ENCODE results near the gene TP53BP2.

TP53BP2 gene

GRCh38 chr1:223864084-223864483 is 18.3 kb upstream of the TP53BP2 start:
- TF ChIP-seq, protein P1, sequence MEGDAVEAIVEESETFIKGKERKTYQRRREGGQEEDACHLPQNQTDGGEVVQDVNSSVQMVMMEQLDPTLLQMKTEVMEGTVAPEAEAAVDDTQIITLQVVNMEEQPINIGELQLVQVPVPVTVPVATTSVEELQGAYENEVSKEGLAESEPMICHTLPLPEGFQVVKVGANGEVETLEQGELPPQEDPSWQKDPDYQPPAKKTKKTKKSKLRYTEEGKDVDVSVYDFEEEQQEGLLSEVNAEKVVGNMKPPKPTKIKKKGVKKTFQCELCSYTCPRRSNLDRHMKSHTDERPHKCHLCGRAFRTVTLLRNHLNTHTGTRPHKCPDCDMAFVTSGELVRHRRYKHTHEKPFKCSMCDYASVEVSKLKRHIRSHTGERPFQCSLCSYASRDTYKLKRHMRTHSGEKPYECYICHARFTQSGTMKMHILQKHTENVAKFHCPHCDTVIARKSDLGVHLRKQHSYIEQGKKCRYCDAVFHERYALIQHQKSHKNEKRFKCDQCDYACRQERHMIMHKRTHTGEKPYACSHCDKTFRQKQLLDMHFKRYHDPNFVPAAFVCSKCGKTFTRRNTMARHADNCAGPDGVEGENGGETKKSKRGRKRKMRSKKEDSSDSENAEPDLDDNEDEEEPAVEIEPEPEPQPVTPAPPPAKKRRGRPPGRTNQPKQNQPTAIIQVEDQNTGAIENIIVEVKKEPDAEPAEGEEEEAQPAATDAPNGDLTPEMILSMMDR (IDR thresholded peaks at IDR 0.05; ENCODE audit: control extremely low read depth, extremely low read depth, low read depth, missing control alignments): no peak
- ChIA-PET POLR2A (interaction anchor here (0.7 kb wide), 1 partner anchor 599 kb away, joined by 4 read pairs; no protein-coding TSS in a partner anchor), CTCF (no interaction called here)
- DNase-seq (ENCODE audit: extremely low spot score): no peak

GRCh38 chr1:223861904-223862303 is 16.2 kb upstream of the TP53BP2 start:
- POLR2A ChIA-PET: no interaction called here

DNA sequence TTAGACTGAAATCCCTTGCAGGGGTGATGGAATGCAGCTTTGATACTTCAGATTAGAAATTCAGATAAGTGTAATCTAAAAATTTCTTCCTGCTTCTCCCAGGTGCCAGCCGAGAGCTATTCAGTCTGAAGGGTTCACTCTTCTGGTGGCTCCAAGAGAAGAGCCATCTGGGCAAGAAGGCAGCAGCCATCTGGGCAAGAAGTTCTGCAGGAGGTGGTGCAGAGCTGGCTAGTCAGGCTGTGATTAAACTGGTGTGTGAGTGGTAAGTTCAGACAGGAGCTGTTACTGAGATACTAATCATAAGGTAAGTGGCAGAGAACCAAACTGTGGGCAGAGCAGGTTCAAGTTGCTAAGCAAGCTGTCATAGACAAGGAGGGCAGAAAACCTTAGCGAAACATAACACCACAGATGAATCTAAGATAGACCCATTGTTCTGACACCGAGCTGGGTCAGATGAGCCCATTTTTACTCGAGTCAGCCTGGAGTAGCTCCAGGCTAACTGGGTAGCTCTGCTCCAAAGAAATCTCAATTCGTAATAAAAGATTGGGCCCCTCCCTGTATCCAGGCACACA is 14.4 kb upstream of the TP53BP2 start:
- ChIA-PET CTCF (interaction anchor here (0.8 to 2.8 kb wide), 3 partner anchors 14 to 190 kb away, joined by 3 to 14 read pairs (median 4); partner anchors contain the start of gene TP53BP2), POLR2A (no interaction called here)
- TF ChIP-seq, protein P1 (IDR thresholded peaks at IDR 0.05; ENCODE audit: control extremely low read depth, extremely low read depth, low read depth, missing control alignments): no peak
- no peak for DNase-seq (ENCODE audit: extremely low spot score)

More at GRCh38 chr1:223861904-223862303, 16.2 kb upstream of the TP53BP2 start:
- CTCF ChIA-PET: interaction anchor here (0.9 kb wide), 1 partner anchor 12 kb away, joined by 3 read pairs; no protein-coding TSS in a partner anchor
- TF ChIP-seq, protein P1 (IDR thresholded peaks at IDR 0.05; ENCODE audit: control extremely low read depth, extremely low read depth, low read depth, missing control alignments): no peak
- no peak for DNase-seq (ENCODE audit: extremely low spot score)

DNA sequence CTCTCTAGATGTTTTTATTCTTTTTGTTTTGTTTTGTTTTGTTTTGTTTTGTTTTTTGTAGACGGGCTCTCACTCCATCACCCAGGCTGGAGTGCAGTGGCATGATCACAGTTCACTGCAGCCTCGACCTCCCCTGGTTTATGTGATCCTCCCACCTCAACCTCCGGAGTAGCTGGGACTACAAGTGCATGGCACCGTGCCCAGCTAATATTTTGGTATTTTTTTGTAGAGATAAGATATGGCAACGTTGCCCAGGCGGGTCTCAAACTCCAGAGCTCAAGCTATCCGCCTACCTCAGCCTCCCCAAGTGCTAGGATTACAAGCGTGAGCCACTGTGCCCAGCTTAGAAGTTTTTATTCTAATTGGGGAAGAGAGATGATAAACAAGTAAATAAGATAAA is 13.3 kb upstream of the TP53BP2 start:
- POLR2A ChIA-PET: no interaction called here
- TF ChIP-seq, protein P1 (IDR thresholded peaks at IDR 0.05; ENCODE audit: control extremely low read depth, extremely low read depth, low read depth, missing control alignments): no peak
- DNase-seq (ENCODE audit: extremely low spot score): no peak
- CTCF ChIA-PET: interaction anchor here (1.0 to 2.8 kb wide), 2 partner anchors 8 to 13 kb away, joined by 3 to 14 read pairs; partner anchors contain the start of gene TP53BP2

- POLR2A ChIA-PET: no interaction called here
- CTCF ChIA-PET: no interaction called here
- DNase-seq (ENCODE audit: extremely low spot score): no peak
- TF ChIP-seq, protein P1 (IDR thresholded peaks at IDR 0.05; ENCODE audit: control extremely low read depth, extremely low read depth, low read depth, missing control alignments): no peak
Measured at GRCh38 chr1:223856386-223856785, 10.6 kb upstream of the TP53BP2 start.

DNA sequence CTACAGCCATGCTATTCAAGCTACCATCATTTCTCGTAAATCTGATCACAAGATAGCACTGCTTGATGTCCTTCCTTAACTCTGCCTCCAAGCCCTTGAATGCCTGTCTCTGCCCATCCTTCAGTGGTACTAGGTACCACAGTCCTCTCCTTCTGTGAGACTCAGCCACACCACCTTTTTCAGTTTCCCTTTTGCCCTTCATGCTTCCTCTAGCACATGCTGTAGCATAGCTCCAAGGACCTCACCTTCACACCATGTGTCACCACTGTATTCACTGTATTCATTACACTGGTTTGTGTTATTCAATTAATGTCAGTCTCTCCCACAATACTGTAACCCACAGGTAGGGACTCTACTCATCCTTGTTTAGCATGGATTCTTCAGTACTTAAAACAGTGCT is 8.0 kb upstream of the TP53BP2 start:
- no peak for DNase-seq (ENCODE audit: extremely low spot score)
- ChIA-PET CTCF (interaction anchor here (1.0 to 1.5 kb wide), 2 partner anchors 8 to 23 kb away, joined by 3 to 4 read pairs; partner anchors contain the start of gene TP53BP2), POLR2A (no interaction called here)
- TF ChIP-seq, protein P1 (IDR thresholded peaks at IDR 0.05; ENCODE audit: control extremely low read depth, extremely low read depth, low read depth, missing control alignments): no peak

All from GM10248 (cell line).